ENCODE data around the gene LONP1. TPM values are rescaled to one million over a fixed set of nuclear protein-coding genes. Genes with fewer than 3 reads are reported as not detected.
A peak's percentile ranks its signal among the peaks of the same experiment; 100 is the strongest.

The LONP1 gene
- total RNA-seq, 1 donor from 2014 or later, result 70.8 TPM

GRCh38 chr19:5683177-5683886, 36.6 kb downstream of the LONP1 start:
- intact Hi-C loops (cut with DNase I), result loop anchor here (5.0 kb wide), 1 partner anchor 109 kb away; the partner anchor contains the start of gene DUS3L
- no peak for DNase-seq (ENCODE audit: low spot score)

- intact Hi-C loops (cut with DNase I), result loop anchor here (5.0 kb wide), 1 partner anchor 110 kb away; the partner anchor contains the start of gene DUS3L
- DNase-seq (ENCODE audit: low spot score), result peak; percentile 54
Measured at GRCh38 chr19:5682107-5682482, 37.9 kb downstream of the LONP1 start.

- DNase-seq (ENCODE audit: low spot score), result no peak
- intact Hi-C loops (cut with DNase I), result loop anchor here (5.0 kb wide), 1 partner anchor 111 kb away; the partner anchor contains the start of gene DUS3L
Measured at GRCh38 chr19:5681391-5682106, 38.4 kb downstream of the LONP1 start.

- peak; percentile 100 for DNase-seq (ENCODE audit: low spot score)
- intact Hi-C loops (cut with DNase I), result loop anchor here (1.0 to 5.0 kb wide), 2 partner anchors 58 to 112 kb away; partner anchors contain the start of genes DUS3L and SAFB2
Measured at GRCh38 chr19:5680437-5681368, 39.2 kb downstream of the LONP1 start, which contains the start of the genes HSD11B1L and MICOS13. Gene HSD11B1L (plus strand): TSS chr19:5681027. CDS start chr19:5684833, 3,806 bp downstream. Gene MICOS13 (minus strand): TSS chr19:5680516. CDS start chr19:5680486, 30 bp downstream.

GRCh38 chr19:5680084-5680436, 39.9 kb downstream of the LONP1 start:
- intact Hi-C loops (cut with DNase I), result loop anchor here (1.0 to 5.0 kb wide), 2 partner anchors 58 to 112 kb away; partner anchors contain the start of genes DUS3L and SAFB2
- no peak for DNase-seq (ENCODE audit: low spot score)

GRCh38 chr19:5679289-5680083, 40.5 kb downstream of the LONP1 start:
- intact Hi-C loops (cut with DNase I), result loop anchor here (1.0 to 5.0 kb wide), 2 partner anchors 57 to 113 kb away; partner anchors contain the start of genes DUS3L and SAFB2
- DNase-seq (ENCODE audit: low spot score), result no peak

- DNase-seq (ENCODE audit: low spot score), result no peak
- intact Hi-C loops (cut with DNase I), result no loop called here
Measured at GRCh38 chr19:5678071-5678718, 41.8 kb downstream of the LONP1 start.

GRCh38 chr19:5677580-5677979, 42.4 kb downstream of the LONP1 start:
- intact Hi-C loops (cut with DNase I), result no loop called here

GRCh38 chr19:5677136-5677535, 42.8 kb downstream of the LONP1 start:
- no peak for DNase-seq (ENCODE audit: low spot score)
- intact Hi-C loops (cut with DNase I), result no loop called here

More at GRCh38 chr19:5677580-5677979, 42.4 kb downstream of the LONP1 start:
- DNase-seq (ENCODE audit: low spot score), result no peak

GRCh38 chr19:5676772-5677105, 43.2 kb downstream of the LONP1 start:
- intact Hi-C loops (cut with DNase I), result no loop called here

GRCh38 chr19:5676105-5676771, 43.7 kb downstream of the LONP1 start:
- intact Hi-C loops (cut with DNase I), result no loop called here
- DNase-seq (ENCODE audit: low spot score), result no peak

More at GRCh38 chr19:5676772-5677105, 43.2 kb downstream of the LONP1 start:
- DNase-seq (ENCODE audit: low spot score), result no peak

GRCh38 chr19:5674714-5675113, 45.2 kb downstream of the LONP1 start:
- intact Hi-C loops (cut with DNase I), result no loop called here
- no peak for DNase-seq (ENCODE audit: low spot score)

- intact Hi-C loops (cut with DNase I), result no loop called here
Measured at GRCh38 chr19:5673752-5674151, 46.2 kb downstream of the LONP1 start.

GRCh38 chr19:5672708-5673459, 47.1 kb downstream of the LONP1 start:
- no peak for DNase-seq (ENCODE audit: low spot score)
- intact Hi-C loops (cut with DNase I), result no loop called here

More at GRCh38 chr19:5673752-5674151, 46.2 kb downstream of the LONP1 start:
- DNase-seq (ENCODE audit: low spot score), result no peak

GRCh38 chr19:5671600-5671999, 48.3 kb downstream of the LONP1 start:
- intact Hi-C loops (cut with DNase I), result no loop called here

GRCh38 chr19:5669212-5669611, 50.7 kb downstream of the LONP1 start:
- DNase-seq (ENCODE audit: low spot score), result no peak
- intact Hi-C loops (cut with DNase I), result no loop called here

More at GRCh38 chr19:5671600-5671999, 48.3 kb downstream of the LONP1 start:
- DNase-seq (ENCODE audit: low spot score), result no peak

GRCh38 chr19:5667751-5668271, 52.1 kb downstream of the LONP1 start:
- DNase-seq (ENCODE audit: low spot score), result no peak
- intact Hi-C loops (cut with DNase I), result no loop called here

Data from cardiac septum (tissue), 1 donor.